SK-N-MC (cell line): ENCODE measurements around the gene RHOBTB1.

Experiments
- EZH2 ChIP-seq: fragments of 200-600 bp; sonication (generic); IDR thresholded peaks from one replicate; pipeline ENCODE4 v1.6.1; 2017; ENCODE audit warnings: antibody characterized with exemption
- POLR2AphosphoS5 ChIP-seq: IDR thresholded peaks from 2 replicates; pipeline ENCODE4 v1.6.1; 2012; ENCODE audit warnings: mild to moderate bottlenecking, low read depth, low read length, borderline replicate concordance

- TF ChIP-seq EZH2 (no peak), POLR2AphosphoS5 (no peak)
Observed at GRCh38 chr10:60853107-60853506, 90.9 kb downstream of the RHOBTB1 start.
